HG02610 (cell line): Measurements from ENCODE around the gene ZCCHC7.

Experiments
- ATAC-seq: cut with Tn5 transposase; IDR thresholded peaks from one replicate; pipeline ENCODE4 v1.9.1; 2021; ENCODE audit warnings: mild to moderate bottlenecking, moderate library complexity; ENCODE audit not compliant: unreplicated experiment

The ZCCHC7 gene

DNA sequence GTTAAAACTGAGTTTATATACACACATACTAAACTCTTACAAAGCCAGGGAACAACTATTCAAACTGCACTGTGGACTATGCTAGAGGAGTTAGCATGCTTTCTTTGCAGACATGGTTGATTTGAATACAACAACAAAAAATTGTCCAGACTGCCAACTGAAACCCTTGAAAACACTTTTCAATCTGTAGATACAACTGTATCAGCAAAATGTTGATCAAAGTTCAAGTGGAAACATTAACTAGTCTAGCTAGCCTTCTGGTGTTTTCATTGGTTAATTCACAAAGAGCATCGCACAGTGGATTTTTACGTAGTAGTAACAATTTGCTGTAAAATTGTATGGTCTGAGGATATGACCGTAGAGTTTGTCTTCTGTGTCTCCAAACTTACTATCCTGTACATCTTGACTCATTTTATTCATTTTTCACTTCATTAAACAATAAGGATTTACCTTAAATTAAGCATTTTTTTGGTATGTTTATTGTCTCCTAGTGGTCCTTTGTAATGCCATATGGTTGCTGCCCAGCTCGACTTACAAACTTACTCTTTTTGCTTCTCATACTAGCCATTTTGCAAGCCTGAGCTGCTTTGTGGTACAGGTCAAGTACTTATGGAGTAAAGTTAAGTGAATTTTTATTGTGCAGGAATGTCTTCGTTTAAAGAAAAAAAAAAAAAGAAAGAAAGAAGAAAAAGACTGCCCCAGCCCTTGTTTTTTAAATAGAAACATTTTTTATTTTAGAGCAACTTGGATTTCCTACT lies 123.4 kb downstream of the ZCCHC7 start:
- ATAC-seq, result no peak

DNA sequence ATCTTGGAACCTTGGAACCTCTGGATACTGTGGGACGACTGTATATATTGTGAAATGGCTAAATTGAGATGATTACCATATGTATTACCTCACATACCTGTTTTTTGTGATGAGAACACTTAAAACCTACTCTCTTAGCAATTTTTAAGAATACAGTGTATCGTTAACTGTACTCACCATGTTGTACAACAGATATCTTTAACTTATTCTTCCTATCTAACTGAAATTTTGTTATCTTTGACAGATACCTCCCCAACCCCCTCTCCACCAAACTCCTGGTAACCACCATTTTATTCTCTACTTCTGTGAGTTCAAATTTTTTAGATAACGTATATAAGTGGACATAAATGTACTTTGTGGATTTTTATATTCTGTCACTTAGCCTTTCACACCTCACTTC lies 126.5 kb downstream of the ZCCHC7 start:
- no peak for ATAC-seq

DNA sequence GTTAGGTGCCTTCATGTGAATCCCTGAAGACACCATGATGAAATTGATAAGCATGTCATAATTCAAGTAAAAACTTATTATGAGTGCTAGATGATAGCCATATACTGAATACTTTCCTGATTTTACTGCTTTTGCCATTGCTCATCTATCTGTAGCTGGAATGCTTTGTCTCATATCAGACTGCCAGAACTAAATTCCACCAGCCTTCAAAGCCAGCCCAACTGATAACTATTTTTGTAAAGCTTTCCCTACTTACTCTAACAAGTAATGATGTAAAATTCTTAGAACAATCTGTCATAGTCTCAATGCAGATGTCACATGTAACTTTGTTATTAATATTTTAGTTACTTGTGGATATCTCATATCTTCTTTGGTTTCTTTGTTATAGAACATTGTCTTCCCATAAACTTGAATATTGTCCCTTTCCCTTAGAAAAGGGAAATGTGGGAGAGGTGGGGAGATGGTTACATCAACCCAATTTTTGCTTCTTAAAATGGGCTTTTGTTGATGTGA lies 128.3 kb downstream of the ZCCHC7 start:
- ATAC-seq, result no peak

DNA sequence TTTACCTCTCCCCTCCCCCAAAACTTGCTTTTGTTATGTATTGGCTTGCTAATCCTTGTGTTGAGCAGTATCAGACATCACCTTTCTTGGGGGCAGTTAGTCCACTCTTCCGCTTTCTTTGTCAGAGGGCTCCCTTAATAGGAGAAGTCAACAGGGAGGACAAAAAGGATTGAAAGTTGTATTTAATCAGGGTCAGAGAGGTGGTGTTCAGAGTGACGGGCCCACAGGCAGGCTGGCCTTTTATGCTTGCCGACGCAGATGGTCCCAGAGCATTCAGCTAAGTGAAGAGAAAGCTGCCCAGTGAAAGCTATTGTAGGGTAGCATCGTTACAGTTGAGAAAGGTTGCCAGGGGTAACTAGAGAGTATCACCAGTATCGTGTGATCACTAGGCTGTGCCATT lies 131.1 kb downstream of the ZCCHC7 start:
- peak; percentile 93 for ATAC-seq

DNA sequence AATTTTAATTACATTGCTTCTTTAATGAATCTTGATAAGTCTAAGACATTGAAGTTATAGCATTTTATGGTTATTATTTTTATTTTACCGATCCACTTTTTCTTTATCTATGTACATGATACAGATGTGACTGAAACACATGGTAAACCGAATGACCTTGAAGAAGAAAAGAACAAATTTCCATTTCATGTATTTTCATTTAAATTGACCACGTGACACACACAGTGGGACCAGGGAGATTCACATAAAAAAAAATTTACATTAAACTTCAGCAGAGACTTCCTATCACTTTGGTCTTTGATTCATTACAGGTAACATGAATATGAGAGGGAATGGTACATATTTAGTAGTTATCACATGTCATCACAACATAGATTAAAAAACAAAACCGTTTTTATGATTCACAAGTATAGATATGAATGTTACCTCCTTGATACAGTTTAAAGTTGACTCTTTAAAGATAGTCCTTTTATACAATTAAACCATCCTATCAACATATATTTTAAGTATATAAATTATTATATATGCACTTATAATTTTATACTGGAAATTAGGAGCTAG lies 133.1 kb downstream of the ZCCHC7 start:
- ATAC-seq, result no peak

DNA sequence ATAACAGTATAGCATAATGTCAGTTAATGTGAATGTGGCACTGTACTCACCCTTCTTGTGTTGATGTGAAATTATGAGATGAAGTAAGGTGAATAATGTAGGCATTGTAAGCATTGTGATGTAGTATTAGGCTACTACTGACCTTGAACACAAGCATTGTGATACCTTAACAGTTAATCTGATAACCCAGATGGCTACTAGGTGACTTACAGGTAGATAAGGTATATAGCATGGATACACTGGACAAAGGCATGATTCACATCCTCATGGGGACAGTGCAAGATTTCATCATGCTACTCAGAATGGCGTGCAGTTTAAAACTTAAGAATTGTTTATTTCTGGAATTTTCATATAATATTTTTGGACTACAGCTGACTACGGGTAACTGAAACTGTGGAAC lies 134.8 kb downstream of the ZCCHC7 start:
- ATAC-seq, result no peak

DNA sequence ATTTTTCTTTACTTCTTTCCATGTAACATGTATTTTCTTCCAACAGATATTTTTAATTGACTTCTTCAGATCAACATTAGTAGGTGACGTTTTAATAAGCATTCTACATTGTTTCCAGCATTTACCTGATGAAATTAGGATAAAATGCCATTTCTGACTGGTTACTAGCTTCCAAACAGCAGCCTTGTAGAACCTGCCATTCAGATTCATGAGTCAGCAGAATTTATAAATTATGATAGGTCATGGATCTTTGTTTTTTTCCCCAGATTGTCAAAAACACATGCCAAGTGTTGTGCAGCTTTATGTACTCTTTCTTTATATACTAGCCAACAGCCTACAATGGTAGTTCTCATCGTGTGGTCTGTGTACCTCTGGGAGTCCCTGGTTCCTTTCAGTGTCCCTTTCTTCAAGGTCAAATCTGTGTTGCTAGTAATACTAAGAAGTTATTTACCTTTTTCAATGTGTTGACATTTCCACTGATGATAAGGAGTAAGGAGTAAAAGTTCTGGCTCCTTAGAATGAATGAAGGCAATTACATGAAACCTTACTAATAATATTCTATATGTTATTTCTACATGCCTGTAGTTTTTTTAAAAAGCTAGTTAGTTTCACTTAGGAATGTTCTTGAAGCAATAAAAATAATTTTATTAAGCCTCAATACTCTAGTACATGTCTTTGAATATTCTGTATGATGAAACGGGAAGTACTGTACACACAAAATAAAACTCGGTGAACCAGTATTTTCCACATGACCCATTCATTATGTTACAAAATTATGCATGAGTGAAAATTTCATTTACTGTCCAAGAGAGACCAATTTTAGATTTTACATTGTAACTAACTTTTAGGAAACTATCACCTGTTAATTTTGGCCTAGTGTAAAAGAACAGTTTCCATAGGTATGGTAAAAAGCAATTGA lies 135.8 kb downstream of the ZCCHC7 start:
- ATAC-seq, result no peak

DNA sequence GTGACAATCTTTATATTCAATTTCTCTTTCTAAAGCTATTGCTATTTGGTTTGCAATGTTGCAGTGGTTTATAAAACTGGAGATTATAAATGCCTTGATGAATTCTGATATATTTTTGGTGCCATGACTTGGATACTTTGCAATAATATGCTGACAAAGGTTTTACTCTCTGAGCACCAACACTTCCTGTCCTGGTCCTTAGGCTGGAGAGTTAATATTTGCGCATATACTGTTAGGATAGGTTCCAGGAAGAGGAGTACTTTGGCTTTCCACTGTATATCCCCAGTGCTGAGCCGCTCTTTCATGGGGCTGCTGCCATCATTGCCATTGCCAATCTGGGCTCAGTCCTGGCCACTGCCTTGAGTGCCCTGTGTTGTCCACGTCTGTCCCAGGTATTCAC lies 139.6 kb downstream of the ZCCHC7 start:
- ATAC-seq, result no peak

DNA sequence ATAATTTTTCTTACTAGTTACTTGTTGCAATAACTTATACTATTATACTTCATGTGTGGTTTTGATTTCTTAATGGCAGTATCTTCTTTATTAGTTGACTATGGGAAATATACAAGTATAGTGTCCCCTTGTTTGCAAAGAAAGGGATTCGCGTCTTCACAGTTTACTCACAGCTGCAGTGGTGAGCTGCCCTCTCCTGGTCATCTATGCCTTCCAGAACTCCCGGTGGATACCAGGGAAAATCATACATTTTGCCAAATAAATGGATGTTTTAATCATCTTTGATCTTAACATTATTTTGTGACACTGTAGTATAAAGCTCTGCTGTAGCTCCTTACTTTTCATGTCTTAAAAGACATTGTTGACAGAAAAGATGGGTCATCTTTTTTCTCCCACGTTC lies 142.0 kb downstream of the ZCCHC7 start:
- no peak for ATAC-seq

DNA sequence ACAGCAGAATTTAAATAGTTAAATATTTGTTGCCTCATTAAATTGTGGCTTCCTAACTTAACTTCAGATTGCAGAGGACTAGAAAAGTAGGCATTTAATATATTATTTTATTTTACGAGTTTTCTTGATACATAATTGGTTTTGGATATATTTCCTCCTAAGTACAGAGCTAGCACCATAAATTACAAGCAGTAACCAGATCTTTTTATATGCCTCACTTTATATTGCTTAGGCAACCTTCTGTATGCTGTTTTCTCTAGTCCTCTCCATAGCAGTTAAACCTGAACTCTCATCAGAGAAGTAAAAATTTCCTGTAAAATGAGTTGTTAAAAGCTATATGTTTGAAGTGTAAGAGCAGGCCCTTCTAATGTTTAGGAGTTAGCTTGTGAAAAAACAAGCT lies 144.2 kb downstream of the ZCCHC7 start:
- ATAC-seq, result no peak

DNA sequence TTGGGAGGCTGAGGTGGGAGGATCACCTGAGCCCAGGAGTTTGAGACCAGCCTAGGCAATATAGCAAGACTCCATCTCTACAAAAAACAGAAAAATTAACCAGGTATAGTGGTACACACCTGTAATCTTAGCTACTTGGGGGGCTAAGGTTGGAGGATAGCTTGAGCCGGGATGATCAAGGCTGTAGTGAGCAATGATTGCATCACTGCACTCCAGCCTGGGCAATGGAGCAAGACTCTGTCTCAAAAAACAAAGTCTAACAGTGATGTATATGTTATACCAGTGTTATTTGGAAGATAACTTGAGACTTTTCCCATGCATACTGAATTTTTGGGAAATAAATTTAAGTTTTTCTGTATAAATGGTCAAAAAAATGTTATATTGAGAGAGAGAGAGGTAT lies 146.3 kb downstream of the ZCCHC7 start:
- no peak for ATAC-seq

DNA sequence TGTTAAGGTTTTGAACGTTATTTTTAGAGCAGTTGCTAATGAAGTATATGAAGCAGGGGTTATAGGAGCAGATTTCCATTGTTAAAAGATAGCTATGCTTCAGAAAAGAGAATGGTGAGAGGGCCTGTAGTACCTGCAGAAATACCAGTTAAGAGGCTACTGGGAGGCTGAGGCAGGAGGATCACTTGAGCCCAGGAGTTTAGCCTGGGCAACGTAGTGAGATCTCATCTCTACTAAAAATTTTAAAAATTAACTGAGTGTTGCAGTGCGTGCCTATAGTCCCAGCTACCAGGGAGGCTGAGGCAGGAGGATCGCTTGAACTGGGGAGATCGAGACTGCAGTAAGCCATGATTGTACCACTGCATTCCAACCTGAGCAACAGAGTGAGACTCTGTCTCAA lies 148.8 kb downstream of the ZCCHC7 start:
- no peak for ATAC-seq

DNA sequence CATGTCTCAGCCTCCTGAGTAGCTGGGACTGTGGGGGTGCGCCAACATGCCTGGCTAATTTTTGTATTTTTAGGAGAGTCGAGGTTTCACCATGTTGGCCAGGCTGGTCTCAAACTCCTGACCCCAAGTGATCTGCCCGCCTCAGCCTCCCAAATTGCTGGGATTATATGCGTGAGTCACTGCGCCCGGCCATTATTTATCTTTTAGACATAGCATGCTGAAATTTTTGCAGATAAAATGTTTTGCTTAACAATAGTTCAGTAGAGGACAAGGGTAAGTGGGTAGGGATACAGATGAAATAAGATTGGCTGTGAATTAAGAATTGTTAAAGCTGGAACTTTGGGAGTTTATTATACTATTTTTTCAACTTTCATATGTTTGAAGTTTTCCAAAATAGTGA lies 151.3 kb downstream of the ZCCHC7 start:
- no peak for ATAC-seq

DNA sequence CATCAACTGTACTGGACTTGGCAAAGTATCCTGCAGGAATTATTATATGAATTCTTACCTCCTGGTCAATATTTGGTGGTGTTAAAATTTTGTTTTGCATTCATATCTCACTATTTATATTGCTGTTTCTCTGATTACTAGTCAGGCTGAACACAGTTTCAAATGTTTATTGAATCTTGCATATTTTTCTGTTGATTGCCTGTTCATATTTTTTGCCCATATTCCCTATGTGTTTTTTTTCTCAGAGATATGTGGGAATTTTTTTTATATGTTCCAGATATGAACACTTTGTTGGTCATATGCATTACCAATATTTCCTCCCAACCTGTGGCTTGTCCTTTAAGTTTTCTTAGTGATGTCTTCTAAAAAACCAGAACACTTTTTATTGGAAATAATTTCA lies 153.2 kb downstream of the ZCCHC7 start:
- no peak for ATAC-seq

DNA sequence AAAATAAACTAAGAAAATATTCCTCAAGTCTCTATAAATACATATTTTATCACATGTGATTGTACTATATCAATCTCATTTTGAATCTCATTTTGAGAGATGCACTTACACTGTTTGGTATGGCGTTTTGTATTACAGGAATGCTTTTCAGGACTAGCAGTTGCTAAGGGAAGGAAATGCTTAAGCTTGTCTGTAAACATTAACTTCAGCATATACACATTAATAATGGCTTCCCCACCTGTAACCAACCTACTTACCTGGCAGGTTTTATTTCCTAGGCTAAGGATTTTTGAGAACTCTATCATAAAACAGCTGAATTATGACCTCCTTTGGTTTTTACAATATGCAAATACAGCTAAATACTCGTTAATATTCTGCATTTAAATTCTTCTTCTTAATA lies 161.2 kb downstream of the ZCCHC7 start:
- no peak for ATAC-seq

DNA sequence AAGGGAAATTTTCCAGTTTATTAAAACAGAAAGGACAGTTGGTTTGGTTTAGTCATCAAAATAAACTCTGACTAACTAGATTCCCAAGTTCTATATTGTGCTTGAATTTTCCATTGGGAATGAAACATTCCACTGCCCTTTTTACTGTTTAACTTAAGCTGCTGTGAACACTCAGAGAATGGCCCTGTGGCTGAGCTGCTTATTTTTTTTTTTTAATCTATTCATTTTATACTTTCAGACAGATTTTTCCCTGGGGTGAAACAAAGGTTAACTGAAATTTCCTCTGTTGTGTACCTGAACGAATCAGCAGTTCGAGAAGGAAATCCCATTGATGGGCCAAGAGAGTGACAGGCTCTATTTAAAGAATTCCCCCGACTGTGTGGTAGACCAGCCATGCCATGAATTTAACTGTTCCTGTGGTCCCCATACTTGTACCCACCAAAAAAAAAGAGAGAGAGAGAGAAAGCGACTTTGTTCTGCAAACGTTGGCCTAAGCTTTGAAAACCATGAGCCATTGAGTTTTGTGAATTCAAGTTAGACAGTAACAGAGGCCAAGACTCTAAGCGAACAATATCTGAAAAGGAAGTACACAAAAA lies 163.5 kb downstream of the ZCCHC7 start:
- peak; percentile 83 for ATAC-seq

DNA sequence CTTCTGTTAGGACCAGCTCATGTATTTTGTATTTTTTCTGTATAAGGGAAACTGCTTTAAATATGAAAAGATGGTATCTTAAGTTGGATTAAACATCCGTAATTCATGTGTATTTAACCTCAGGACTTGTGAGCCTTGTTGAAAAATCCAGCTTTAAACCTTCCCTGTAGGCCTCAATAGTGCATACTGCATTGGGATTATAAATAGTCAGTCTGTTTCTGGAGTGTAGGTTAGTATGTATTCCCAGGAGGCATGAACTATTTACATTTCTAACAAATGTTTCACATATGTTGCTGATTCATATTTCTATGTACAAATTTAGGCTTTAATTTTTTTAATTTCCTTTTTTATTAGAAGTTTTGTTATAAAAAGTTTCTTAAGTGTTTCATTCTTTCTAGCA lies 164.3 kb downstream of the ZCCHC7 start:
- no peak for ATAC-seq

DNA sequence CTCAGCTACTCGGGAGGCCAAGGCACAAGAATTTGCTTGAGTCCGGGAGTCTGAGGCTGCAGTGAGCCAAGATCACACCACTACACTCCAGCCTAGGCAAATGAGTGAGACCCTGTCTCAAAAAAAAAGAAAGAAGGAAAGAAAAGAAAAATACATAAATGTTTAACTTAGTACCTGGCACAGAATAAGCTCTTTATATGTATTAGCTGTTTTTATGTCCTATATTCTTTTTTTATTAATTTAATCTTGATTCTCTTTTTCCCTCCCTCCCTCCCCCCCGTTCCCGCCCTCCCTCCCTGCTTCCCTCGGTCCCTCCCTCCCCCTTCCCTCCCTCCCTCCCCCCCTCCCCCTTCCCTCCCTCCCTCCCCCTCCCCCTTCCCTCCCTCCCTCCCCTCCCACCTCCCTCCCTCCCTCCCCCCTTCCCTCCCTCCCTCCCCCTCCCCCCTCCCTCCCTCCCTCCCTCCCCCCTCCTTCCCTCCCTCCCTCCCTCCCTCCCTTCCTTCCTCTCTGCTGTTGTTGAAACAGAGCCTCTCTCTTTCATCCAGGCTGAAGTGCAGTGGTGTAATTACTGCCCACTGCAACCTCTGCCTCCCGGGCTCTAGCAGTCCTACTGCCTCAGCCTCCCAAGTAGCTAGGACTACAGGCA lies 166.3 kb downstream of the ZCCHC7 start:
- no peak for ATAC-seq

DNA sequence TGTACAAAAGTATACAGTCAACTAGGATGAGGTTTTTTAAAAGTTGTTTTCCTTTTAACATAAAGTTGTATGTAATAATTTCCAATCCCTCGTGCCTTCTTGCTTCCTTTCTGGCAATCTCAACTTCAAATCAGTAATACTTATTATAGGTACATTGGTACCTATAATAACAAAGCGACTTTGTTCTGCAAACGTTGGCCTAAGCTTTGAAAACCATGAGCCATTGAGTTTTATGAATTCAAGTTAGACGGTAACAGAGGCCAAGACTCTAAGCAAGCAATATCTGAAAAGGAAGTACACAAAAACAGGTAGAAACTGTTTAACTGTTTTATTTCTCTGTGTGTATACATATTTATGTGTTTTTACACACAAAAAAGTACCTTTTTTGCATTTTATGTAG lies 166.9 kb downstream of the ZCCHC7 start:
- ATAC-seq, result no peak

DNA sequence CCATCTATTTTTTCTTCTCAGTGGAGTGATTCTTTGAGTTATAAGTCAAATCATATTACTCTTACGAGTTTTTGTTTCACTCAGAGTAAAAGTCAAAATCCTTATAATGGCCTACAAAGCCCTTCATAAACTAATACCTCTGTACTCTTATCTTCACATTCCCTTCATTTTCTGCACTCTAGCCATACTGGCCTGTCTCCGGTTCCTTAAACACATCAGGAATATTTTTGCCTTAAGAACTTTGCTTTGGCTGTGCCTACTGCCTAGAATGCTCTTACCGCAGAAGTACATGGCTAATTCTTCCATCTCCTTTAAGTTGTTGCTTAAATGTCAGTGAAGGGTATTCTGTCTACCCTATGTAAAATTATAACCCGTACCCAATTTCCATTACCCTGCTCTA lies 169.3 kb downstream of the ZCCHC7 start:
- no peak for ATAC-seq
